GM12878 (cell line): ENCODE results near the gene NTRK1. TPM values are rescaled to one million over a fixed set of nuclear protein-coding genes. Genes with fewer than 3 reads are reported as not detected.

ENCODE experiments used
- ATAC-seq: fragments of 200-7000 bp; cut with Tn5 transposase; 3 replicates; pipeline ENCODE4 v1.9.1; 2020; ENCODE audit warnings: mild to moderate bottlenecking, moderate library complexity
- BruUV-seq: library from RNA; stranded (reverse); fragments of 400-500 nt; replicated peaks from 2 replicates; lab custom pipeline; 2021; lab: Mats Ljungman, UMichigan
- CTCF ChIA-PET: fragments of 300-600 bp; sonication (Branson Sonifier 250); formaldehyde crosslinking; extraction: SDS; loops from one replicate; lab custom pipeline; 2021; ENCODE audit warnings: inconsistent platforms; lab: Yijun Ruan, JAX
- POLR2A ChIA-PET: fragments of 350-600 bp; formaldehyde crosslinking; extraction: SDS; loops from one replicate; lab custom pipeline; 2021; ENCODE audit warnings: inconsistent platforms; lab: Charles Lee
- RAD21 ChIA-PET: fragments of 300-600 bp; sonication (Branson Sonifier 250); formaldehyde crosslinking; loops from one replicate; lab custom pipeline; 2023; ENCODE audit warnings: antibody characterized with exemption; ENCODE audit not compliant: unreplicated experiment; lab: Charles Lee
- SMC1A ChIA-PET: fragments of 300-600 bp; sonication (Branson Sonifier 250); formaldehyde crosslinking; loops from one replicate; lab custom pipeline; 2023; ENCODE audit not compliant: unreplicated experiment, uncharacterized antibody; lab: Charles Lee
- DNase-seq: peaks from one replicate; pipeline ENCODE4 v3.0.0-alpha.2; 2011; ENCODE audit warnings: low read depth, low spot score
- FAIRE-seq: peaks from 3 replicates; lab custom pipeline; 2011; peaks lifted over from hg19 to GRCh38; lab: Jason Lieb, UNC
- H2AFZ ChIP-seq: 2 replicates; pipeline ENCODE4 v1.6.0; 2011; ENCODE audit warnings: low read depth, low read length, control low read depth; ENCODE audit not compliant: control insufficient read depth
- H3K27ac ChIP-seq: 2 replicates; pipeline ENCODE4 v1.5.1; 2011; ENCODE audit warnings: control low read depth; ENCODE audit not compliant: control insufficient read depth, insufficient read depth
- H3K27me3 ChIP-seq, 2 experiments: replicated peaks in 1 of 2; 2 replicates each; pipeline versions ENCODE4 v1.6.0 to v1.6.1; 2011; ENCODE audit warnings: low read length in 1 of 2; ENCODE audit not compliant: control insufficient read depth in 2 of 2, insufficient read depth in 2 of 2
- H3K36me3 ChIP-seq, 2 experiments: 2 replicates each; pipeline ENCODE4 v1.5.1; 2011; ENCODE audit warnings: low read length in 1 of 2; ENCODE audit not compliant: control insufficient read depth in 2 of 2, insufficient read depth in 2 of 2
- H3K4me1 ChIP-seq: 2 replicates; pipeline ENCODE4 v1.6.1; 2011; ENCODE audit warnings: mild to moderate bottlenecking, low read length, moderate library complexity, mixed read lengths; ENCODE audit not compliant: control insufficient read depth, insufficient read depth
- H3K4me2 ChIP-seq: 2 replicates; pipeline ENCODE4 v1.6.0; 2011; ENCODE audit warnings: control low read depth; ENCODE audit not compliant: control insufficient read depth, insufficient read depth
- H3K4me3 ChIP-seq: fragments of 200-600 bp; sonication (generic); 2 replicates; pipeline ENCODE4 v1.5.1; 2016
- H3K79me2 ChIP-seq: 2 replicates; pipeline ENCODE4 v1.6.0; 2011; ENCODE audit warnings: low read length; ENCODE audit not compliant: control insufficient read depth, insufficient read depth
- H3K9ac ChIP-seq: 2 replicates; pipeline ENCODE4 v1.8.0; 2011; ENCODE audit warnings: low read length, control low read depth, mixed read lengths; ENCODE audit not compliant: control insufficient read depth, insufficient read depth
- H3K9me3 ChIP-seq: replicated peaks from 3 replicates; pipeline ENCODE4 v1.5.1; 2011; ENCODE audit warnings: mild to moderate bottlenecking, low read length; ENCODE audit not compliant: control insufficient read depth, insufficient read depth
- H4K20me1 ChIP-seq: 2 replicates; pipeline ENCODE4 v1.6.0; 2011; ENCODE audit not compliant: control insufficient read depth, insufficient read depth
- BRCA1 ChIP-seq: IDR thresholded peaks from 2 replicates; pipeline ENCODE4 v1.6.1; 2011; ENCODE audit warnings: low read depth, low read length, improper control_type of control experiment
- CBFB ChIP-seq: IDR thresholded peaks from 2 replicates; pipeline ENCODE4 v1.6.1; 2016; ENCODE audit warnings: antibody characterized with exemption, low read depth
- CREM ChIP-seq: IDR thresholded peaks from 2 replicates; pipeline ENCODE4 v1.6.1; 2014; ENCODE audit warnings: antibody characterized with exemption, low read depth
- FOS ChIP-seq: IDR thresholded peaks from 3 replicates; pipeline ENCODE4 v1.6.1; 2011; ENCODE audit warnings: borderline replicate concordance; ENCODE audit not compliant: insufficient read length; ENCODE audit errors: extremely low read depth
- GABPA ChIP-seq: IDR thresholded peaks from 2 replicates; pipeline ENCODE4 v1.6.1; 2014; ENCODE audit warnings: antibody characterized with exemption, low read depth, mild to moderate bottlenecking, inconsistent platforms
- HDAC2 ChIP-seq: fragments of 200-600 bp; sonication (generic); IDR thresholded peaks from 2 replicates; pipeline ENCODE4 v1.6.1; 2017
- HSF1 ChIP-seq: fragments of 150-350 bp; IDR thresholded peaks from 2 replicates; pipeline ENCODE4 v1.6.1; 2014; ENCODE audit warnings: mild to moderate bottlenecking, low read depth, low read length
- JUNB ChIP-seq: IDR thresholded peaks from 2 replicates; pipeline ENCODE4 v1.6.1; 2016; ENCODE audit warnings: antibody characterized with exemption, mild to moderate bottlenecking
- JUND ChIP-seq: IDR thresholded peaks from 2 replicates; pipeline ENCODE4 v1.6.1; 2012; ENCODE audit warnings: low read depth, mild to moderate bottlenecking, low read length, improper control_type of control experiment, moderate library complexity
- KAT2A ChIP-seq: conservative IDR thresholded peaks from 2 replicates; pipeline ENCODE4 v1.6.1; 2011; ENCODE audit warnings: low read depth, low read length; ENCODE audit not compliant: control insufficient read depth
- MYB ChIP-seq: fragments of 150-350 bp; IDR thresholded peaks from 2 replicates; pipeline ENCODE4 v1.6.1; 2014; ENCODE audit warnings: mild to moderate bottlenecking, low read depth, low read length, borderline replicate concordance
- PAX8 ChIP-seq: fragments of 450-650 bp; IDR thresholded peaks from 2 replicates; pipeline ENCODE4 v1.6.1; 2017; ENCODE audit warnings: mild to moderate bottlenecking, moderate library complexity
- POLR2A ChIP-seq: IDR thresholded peaks from 2 replicates; pipeline ENCODE4 v1.6.1; 2011; ENCODE audit warnings: low read depth, mild to moderate bottlenecking, low read length
- SIX5 ChIP-seq: IDR thresholded peaks from 2 replicates; pipeline ENCODE4 v1.6.1; 2011; ENCODE audit warnings: mild to moderate bottlenecking, low read depth, low read length, moderate library complexity; ENCODE audit not compliant: severe bottlenecking
- SMARCA5 ChIP-seq: fragments of 450-650 bp; IDR thresholded peaks from 2 replicates; pipeline ENCODE4 v1.6.1; 2017; ENCODE audit warnings: mild to moderate bottlenecking
- TCF12 ChIP-seq: IDR thresholded peaks from 2 replicates; pipeline ENCODE4 v1.6.1; 2011; ENCODE audit warnings: low read depth, mild to moderate bottlenecking, low read length
- ZBTB33 ChIP-seq: fragments of 450-650 bp; IDR thresholded peaks from 2 replicates; pipeline ENCODE4 v1.6.1; 2017; ENCODE audit warnings: mild to moderate bottlenecking
- ZNF274 ChIP-seq: IDR thresholded peaks from one replicate; pipeline ENCODE4 v1.8.0; 2011; ENCODE audit not compliant: insufficient read length, insufficient read depth
- ZNF592 ChIP-seq: fragments of 450-650 bp; IDR thresholded peaks from 2 replicates; pipeline ENCODE4 v1.6.1; 2017; ENCODE audit warnings: mild to moderate bottlenecking, moderate library complexity
- WGBS: methylation state at CpG from one replicate; pipeline ENCODE4 v1.1.6; 2016; ENCODE audit warnings: low lambda C conversion rate; ENCODE audit not compliant: insufficient replicate concordance, insufficient coverage; ENCODE audit errors: missing lambda C conversion rate; 5-methylcytosine and 5-hydroxymethylcytosine counted together
- in situ Hi-C: fragments of 300-500 bp; cut with MboI; formaldehyde crosslinking; loops from 9 replicates; pipeline ENCODE4 v1.14.3; 2018; ENCODE audit warnings: mixed read lengths
- intact Hi-C: fragments of 100-400 bp; cut with micrococcal nuclease; formaldehyde crosslinking; loops from one replicate; pipeline ENCODE4 v1.14.2; 2022; ENCODE audit not compliant: unreplicated experiment
- polyA plus RNA-seq, 11 experiments: library from polyadenylated mRNA; depleted of rRNA in 4 of 11; unstranded in 6 of 11; stranded (reverse) in 5 of 11; fragments of >200 nt; fragmentation: Nextera tagmentation in 4 of 11; fragmentation: Illumina TruSeq in 1 of 11; extraction: Ambion mirVana in 4 of 11; extraction: Trizol in 1 of 11; gene quantifications; 1 replicate in 1 of 11; 2 replicates in 10 of 11; pipeline versions ENCODE4 v1.2.1 to v1.2.3, GENCODE V29; 2011 to 2016; ENCODE audit warnings: inconsistent platforms in 2 of 11, missing spikeins in 2 of 11, low read depth in 1 of 11
- total RNA-seq, 4 experiments: library from RNA; depleted of rRNA in 3 of 4; stranded (reverse); fragments of >200 nt in 3 of 4; fragmentation: Illumina TruSeq in 1 of 4; extraction: Trizol in 1 of 4; gene quantifications; 2 replicates each; pipeline versions ENCODE4 v1.2.1 to v1.2.3, GENCODE V29; 2013 to 2021

NTRK1 gene
- total and polyA plus RNA-seq, 10 of the 15 experiments (the other 5 are each of a cell fraction or from before 2014, with no cell fraction given): 0.10 to 0.56 (median 0.40) TPM; not detected in 7

GRCh38 chr1:156882543-156882942, 21.9 kb downstream of the NTRK1 start (continued):
- TF ChIP-seq SMARCA5 (no peak), MYB (no peak), KAT2A (no peak), HDAC2 (no peak), SIX5 (no peak), FOS (no peak), ZBTB33 (no peak), CREM (no peak)

- intact Hi-C loops: no loop called here
- Histone ChIP-seq H4K20me1 (no peaks in the 10 kb centered on the region), H3K27ac (no peak overlapping the region), H2AFZ (no peak overlapping the region), H3K4me3 (no peak overlapping the region), H3K36me3 (no peaks in the 10 kb centered on the region), H3K4me1 (no peaks in the 10 kb centered on the region), H3K4me2 (no peak overlapping the region), H3K9me3 (no peaks in the 10 kb centered on the region), H3K79me2 (no peaks in the 10 kb centered on the region), H3K9ac (no peak overlapping the region), H3K27me3 (peaks cover 0 to 8% of the 10 kb centered on the region in 2 experiments; a peak in 3 of 4 replicates)
- SMC1A ChIA-PET: interaction anchor here (1.0 to 1.5 kb wide), 2 partner anchors 45 to 87 kb away, joined by 3 to 4 read pairs; no protein-coding TSS in a partner anchor
- no peak for FAIRE-seq
- in situ Hi-C loops: no loop called here
- RAD21 ChIA-PET: interaction anchor here (1.0 to 1.4 kb wide), 3 partner anchors 22 to 195 kb away, joined by 3 to 4 read pairs (median 3); no protein-coding TSS in a partner anchor
- no peak for DNase-seq
- POLR2A ChIA-PET: interaction anchor here (0.6 to 0.8 kb wide), 2 partner anchors 11 to 158 kb away, joined by 3 to 4 read pairs; no protein-coding TSS in a partner anchor
- 2% methylated on average over 7 of the region's 7 CpGs for WGBS
- CTCF ChIA-PET: interaction anchor here (0.9 to 2.2 kb wide), 5 partner anchors 8 to 194 kb away, joined by 4 to 8 read pairs (median 5); no protein-coding TSS in a partner anchor
- BruUV-seq: no TSS peak
- no peak for ATAC-seq
- no peak for TF ChIP-seq JUND
- no peak for TF ChIP-seq ZNF592
- TF ChIP-seq HSF1: no peak
- no peak for TF ChIP-seq BRCA1
- no peak for TF ChIP-seq GABPA
- no peak for TF ChIP-seq HDAC2
- TF ChIP-seq JUNB: no peak
- TF ChIP-seq POLR2A: no peak
- TF ChIP-seq PAX8: no peak
- no peak for TF ChIP-seq CBFB
- no peak for TF ChIP-seq TCF12
- no peak for TF ChIP-seq ZNF274
Measured at GRCh38 chr1:156883919-156884318, 23.3 kb downstream of the NTRK1 start.
